K562 (cell line): ENCODE data around the gene MYBPHL. TPM values are rescaled to one million over a fixed set of nuclear protein-coding genes. Genes with fewer than 3 reads are reported as not detected.

Experiments
- DMBX1 ChIP-seq: fragments of 250-450 bp; sonication (Bioruptor Pico); IDR thresholded peaks from 2 replicates; pipeline ENCODE4 v1.8.0; 2022; ENCODE audit warnings: inconsistent platforms, mild to moderate bottlenecking, moderate library complexity, borderline replicate concordance
- ESRRB ChIP-seq: fragments of 250-450 bp; sonication (Bioruptor Pico); IDR thresholded peaks from 2 replicates; pipeline ENCODE4 v1.5.0; 2020; ENCODE audit warnings: mild to moderate bottlenecking, moderate library complexity, borderline replicate concordance
- EWSR1 ChIP-seq: fragments of 450-650 bp; IDR thresholded peaks from 2 replicates; pipeline ENCODE4 v1.6.1; 2018; ENCODE audit warnings: borderline replicate concordance, mild to moderate bottlenecking, low read depth, moderate library complexity; ENCODE audit not compliant: partially characterized antibody
- HDAC8 ChIP-seq: fragments of 450-650 bp; IDR thresholded peaks from 2 replicates; pipeline ENCODE4 v1.6.1; 2016; ENCODE audit warnings: mild to moderate bottlenecking, missing genetic modification characterization, moderate library complexity, missing compliant biosample characterization
- KLF10 ChIP-seq: fragments of 250-450 bp; sonication (Bioruptor Pico); IDR thresholded peaks from 2 replicates; pipeline ENCODE4 v1.6.1; 2021; ENCODE audit warnings: matching md5 sums
- NCOA2 ChIP-seq, 2 experiments: fragments of 450-650 bp; IDR thresholded peaks; 2 replicates each; pipeline ENCODE4 v1.6.1; 2018; ENCODE audit warnings: mild to moderate bottlenecking in 2 of 2, moderate library complexity in 1 of 2; ENCODE audit not compliant: partially characterized antibody in 2 of 2
- PCBP1 ChIP-seq: fragments of 200-400 bp; formaldehyde crosslinking; IDR thresholded peaks from 2 replicates; pipeline ENCODE4 v1.6.1; 2018; ENCODE audit warnings: mild to moderate bottlenecking, low read depth, low read length; ENCODE audit not compliant: poor library complexity, severe bottlenecking
- POLR2A ChIP-seq: fragments of 450-650 bp; conservative IDR thresholded peaks from 2 replicates; pipeline ENCODE4 v1.6.1; 2016
- TCF3 ChIP-seq: sonication (generic); formaldehyde crosslinking; IDR thresholded peaks from 2 replicates; pipeline ENCODE4 v1.4.0; 2020; ENCODE audit warnings: mild to moderate bottlenecking, missing genetic modification reagents
- ZNF253 ChIP-seq: fragments of 250-450 bp; sonication (Bioruptor Pico); conservative IDR thresholded peaks from 2 replicates; pipeline ENCODE4 v1.6.1; 2021; ENCODE audit warnings: mild to moderate bottlenecking
- ZNF282 ChIP-seq: sonication (generic); formaldehyde crosslinking; IDR thresholded peaks from 2 replicates; pipeline ENCODE4 v1.8.1; 2023; ENCODE audit warnings: missing genetic modification reagents
- ZNF316 ChIP-seq: fragments of 450-650 bp; IDR thresholded peaks from 2 replicates; pipeline ENCODE4 v1.6.1; 2016
- ZNF699 ChIP-seq: fragments of 250-450 bp; sonication (Bioruptor Pico); IDR thresholded peaks from 2 replicates; pipeline ENCODE4 v1.8.0; 2021; ENCODE audit warnings: mild to moderate bottlenecking, moderate library complexity; ENCODE audit not compliant: insufficient replicate concordance
- ZNF766 ChIP-seq: fragments of 200-800 bp; sonication (Bioruptor generic); conservative IDR thresholded peaks from 2 replicates; pipeline ENCODE4 v1.6.1; 2016; ENCODE audit warnings: missing genetic modification characterization, missing compliant biosample characterization
- ZNF785 ChIP-seq: fragments of 250-450 bp; sonication (Bioruptor Pico); IDR thresholded peaks from 2 replicates; pipeline ENCODE4 v1.4.0; 2020; ENCODE audit warnings: mild to moderate bottlenecking
- polyA plus RNA-seq, 8 experiments: library from polyadenylated mRNA; depleted of rRNA in 4 of 8; stranded (reverse) in 5 of 8; unstranded in 3 of 8; fragments of >200 nt; fragmentation: Nextera tagmentation in 2 of 8; fragmentation: Illumina TruSeq in 1 of 8; extraction: Ambion mirVana in 2 of 8; extraction: Trizol in 1 of 8; gene quantifications; 2 replicates each; pipeline versions ENCODE4 v1.2.1 to v1.2.3, GENCODE V29; 2011 to 2014; ENCODE audit warnings: inconsistent platforms in 1 of 8, missing spikeins in 1 of 8
- total RNA-seq, 7 experiments: library from RNA; depleted of rRNA in 6 of 7; stranded (reverse); fragments of >200 nt in 6 of 7; fragmentation: Illumina TruSeq in 2 of 7; extraction: Trizol in 2 of 7; gene quantifications; 2 replicates each; pipeline versions ENCODE4 v1.2.1 to v1.2.3, GENCODE V29; 2011 to 2021; ENCODE audit warnings: low replicate concordance in 1 of 7
- TF ChIP-seq, protein P1 (sequence below): fragments of 200-800 bp; sonication (Bioruptor generic); IDR thresholded peaks from 2 replicates; pipeline ENCODE4 v1.6.1; 2017; ENCODE audit warnings: missing genetic modification characterization, missing compliant biosample characterization
- TF ChIP-seq, protein P2 (sequence below): fragments of 250-450 bp; sonication (Bioruptor Pico); IDR thresholded peaks from 2 replicates; pipeline ENCODE4 v1.5.0; 2021
- TF ChIP-seq, protein P3 (sequence below): sonication (generic); IDR thresholded peaks from 2 replicates; pipeline ENCODE4 v1.6.1; 2016
- TF ChIP-seq, protein P4 (sequence below): fragments of 450-650 bp; IDR thresholded peaks from 2 replicates; pipeline ENCODE4 v1.6.1; 2016; ENCODE audit warnings: mild to moderate bottlenecking
- TF ChIP-seq, protein P5 (sequence below), 2 experiments: fragments of 250-450 bp in 1 of 2; fragments of 450-650 bp in 1 of 2; sonication (Bioruptor Pico) in 1 of 2; IDR thresholded peaks; 2 replicates each; pipeline versions ENCODE4 v1.6.1 to v1.8.0; 2016 to 2021; ENCODE audit warnings: mild to moderate bottlenecking in 2 of 2, moderate library complexity in 2 of 2, missing compliant biosample characterization in 1 of 2, missing genetic modification characterization in 1 of 2
- TF ChIP-seq, protein P6 (sequence below), 2 experiments: IDR thresholded peaks; 2 replicates each; pipeline ENCODE4 v1.6.1; 2011; ENCODE audit warnings: borderline replicate concordance in 1 of 2, control low read depth in 1 of 2, low read depth in 1 of 2, low read length in 1 of 2, mild to moderate bottlenecking in 1 of 2, mixed read lengths in 1 of 2, moderate library complexity in 1 of 2; ENCODE audit not compliant: insufficient read depth in 1 of 2, insufficient read length in 1 of 2, poor library complexity in 1 of 2, severe bottlenecking in 1 of 2; ENCODE audit errors: extremely low read depth in 1 of 2

The MYBPHL gene
- total and polyA plus RNA-seq, 9 of the 15 experiments (the other 6 are each of a cell fraction or from before 2014, with no cell fraction given), result 0.20 to 1.9 (median 0.33) TPM

DNA sequence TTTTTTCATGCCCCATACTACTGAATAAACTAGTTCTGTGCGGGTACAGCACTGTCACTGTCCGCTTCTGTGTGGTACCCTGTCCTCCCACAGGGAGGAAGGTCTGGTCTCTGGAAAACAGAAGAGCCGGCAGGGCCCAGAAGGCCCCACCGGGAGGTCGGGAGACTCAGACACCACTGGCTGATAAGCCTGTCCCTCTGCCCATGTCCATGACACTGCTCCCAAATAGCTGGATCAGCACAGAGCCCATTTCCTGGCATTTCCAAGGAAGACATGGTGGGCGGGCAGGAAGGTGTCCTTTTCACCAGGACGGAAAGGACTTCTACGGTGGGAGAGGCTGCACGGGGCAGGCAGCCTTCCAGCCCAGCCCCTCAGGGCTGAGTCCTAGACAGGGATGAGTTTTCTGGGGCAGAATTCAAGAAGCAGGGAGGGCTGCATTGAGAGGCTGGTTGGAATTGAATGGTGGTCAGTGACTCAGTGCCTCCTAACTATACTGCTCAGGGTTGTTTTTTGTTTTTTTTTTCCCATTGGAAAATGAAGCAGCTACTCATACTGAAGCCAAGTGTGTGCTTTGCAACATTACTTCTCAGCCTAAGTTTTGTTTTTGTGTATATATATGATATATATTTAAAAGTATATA, 31.0 kb downstream of the MYBPHL start (continued):
- TF ChIP-seq, protein P1, sequence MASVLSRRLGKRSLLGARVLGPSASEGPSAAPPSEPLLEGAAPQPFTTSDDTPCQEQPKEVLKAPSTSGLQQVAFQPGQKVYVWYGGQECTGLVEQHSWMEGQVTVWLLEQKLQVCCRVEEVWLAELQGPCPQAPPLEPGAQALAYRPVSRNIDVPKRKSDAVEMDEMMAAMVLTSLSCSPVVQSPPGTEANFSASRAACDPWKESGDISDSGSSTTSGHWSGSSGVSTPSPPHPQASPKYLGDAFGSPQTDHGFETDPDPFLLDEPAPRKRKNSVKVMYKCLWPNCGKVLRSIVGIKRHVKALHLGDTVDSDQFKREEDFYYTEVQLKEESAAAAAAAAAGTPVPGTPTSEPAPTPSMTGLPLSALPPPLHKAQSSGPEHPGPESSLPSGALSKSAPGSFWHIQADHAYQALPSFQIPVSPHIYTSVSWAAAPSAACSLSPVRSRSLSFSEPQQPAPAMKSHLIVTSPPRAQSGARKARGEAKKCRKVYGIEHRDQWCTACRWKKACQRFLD (CRISPR knock-in tag), result no peak
- TF ChIP-seq KLF10 (CRISPR knock-in tag), result no peak
- TF ChIP-seq, protein P2, sequence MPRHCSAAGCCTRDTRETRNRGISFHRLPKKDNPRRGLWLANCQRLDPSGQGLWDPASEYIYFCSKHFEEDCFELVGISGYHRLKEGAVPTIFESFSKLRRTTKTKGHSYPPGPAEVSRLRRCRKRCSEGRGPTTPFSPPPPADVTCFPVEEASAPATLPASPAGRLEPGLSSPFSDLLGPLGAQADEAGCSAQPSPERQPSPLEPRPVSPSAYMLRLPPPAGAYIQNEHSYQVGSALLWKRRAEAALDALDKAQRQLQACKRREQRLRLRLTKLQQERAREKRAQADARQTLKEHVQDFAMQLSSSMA, result no peak
- TF ChIP-seq, protein P3, sequence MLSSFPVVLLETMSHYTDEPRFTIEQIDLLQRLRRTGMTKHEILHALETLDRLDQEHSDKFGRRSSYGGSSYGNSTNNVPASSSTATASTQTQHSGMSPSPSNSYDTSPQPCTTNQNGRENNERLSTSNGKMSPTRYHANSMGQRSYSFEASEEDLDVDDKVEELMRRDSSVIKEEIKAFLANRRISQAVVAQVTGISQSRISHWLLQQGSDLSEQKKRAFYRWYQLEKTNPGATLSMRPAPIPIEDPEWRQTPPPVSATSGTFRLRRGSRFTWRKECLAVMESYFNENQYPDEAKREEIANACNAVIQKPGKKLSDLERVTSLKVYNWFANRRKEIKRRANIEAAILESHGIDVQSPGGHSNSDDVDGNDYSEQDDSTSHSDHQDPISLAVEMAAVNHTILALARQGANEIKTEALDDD, result no peak
- TF ChIP-seq, protein P4, sequence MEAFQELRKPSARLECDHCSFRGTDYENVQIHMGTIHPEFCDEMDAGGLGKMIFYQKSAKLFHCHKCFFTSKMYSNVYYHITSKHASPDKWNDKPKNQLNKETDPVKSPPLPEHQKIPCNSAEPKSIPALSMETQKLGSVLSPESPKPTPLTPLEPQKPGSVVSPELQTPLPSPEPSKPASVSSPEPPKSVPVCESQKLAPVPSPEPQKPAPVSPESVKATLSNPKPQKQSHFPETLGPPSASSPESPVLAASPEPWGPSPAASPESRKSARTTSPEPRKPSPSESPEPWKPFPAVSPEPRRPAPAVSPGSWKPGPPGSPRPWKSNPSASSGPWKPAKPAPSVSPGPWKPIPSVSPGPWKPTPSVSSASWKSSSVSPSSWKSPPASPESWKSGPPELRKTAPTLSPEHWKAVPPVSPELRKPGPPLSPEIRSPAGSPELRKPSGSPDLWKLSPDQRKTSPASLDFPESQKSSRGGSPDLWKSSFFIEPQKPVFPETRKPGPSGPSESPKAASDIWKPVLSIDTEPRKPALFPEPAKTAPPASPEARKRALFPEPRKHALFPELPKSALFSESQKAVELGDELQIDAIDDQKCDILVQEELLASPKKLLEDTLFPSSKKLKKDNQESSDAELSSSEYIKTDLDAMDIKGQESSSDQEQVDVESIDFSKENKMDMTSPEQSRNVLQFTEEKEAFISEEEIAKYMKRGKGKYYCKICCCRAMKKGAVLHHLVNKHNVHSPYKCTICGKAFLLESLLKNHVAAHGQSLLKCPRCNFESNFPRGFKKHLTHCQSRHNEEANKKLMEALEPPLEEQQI, result no peak
- no peak for TF ChIP-seq HDAC8 (tag)
- peak; percentile 44; the same call in 1 of the 2 replicates for TF ChIP-seq POLR2A
- TF ChIP-seq ZNF282, result no peak
- TF ChIP-seq, protein P5, sequence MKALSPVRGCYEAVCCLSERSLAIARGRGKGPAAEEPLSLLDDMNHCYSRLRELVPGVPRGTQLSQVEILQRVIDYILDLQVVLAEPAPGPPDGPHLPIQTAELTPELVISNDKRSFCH (CRISPR knock-in tag; IDR thresholded peaks at IDR 0.05), result no peak
- TF ChIP-seq, protein P5 (tag; IDR thresholded peaks at IDR 0.05), result no peak
- TF ChIP-seq DMBX1 (CRISPR knock-in tag), result no peak
- peak; percentile 33 for TF ChIP-seq ZNF316
- TF ChIP-seq PCBP1, result no peak
- no peak for TF ChIP-seq ZNF253 (CRISPR knock-in tag)
- no peak for TF ChIP-seq NCOA2 (IDR thresholded peaks at IDR 0.05; ENCODE audit: partially characterized antibody in 2 of 2)
- TF ChIP-seq ZNF785, result no peak
- TF ChIP-seq ZNF699 (CRISPR knock-in tag), result no peak
- TF ChIP-seq, protein P6, sequence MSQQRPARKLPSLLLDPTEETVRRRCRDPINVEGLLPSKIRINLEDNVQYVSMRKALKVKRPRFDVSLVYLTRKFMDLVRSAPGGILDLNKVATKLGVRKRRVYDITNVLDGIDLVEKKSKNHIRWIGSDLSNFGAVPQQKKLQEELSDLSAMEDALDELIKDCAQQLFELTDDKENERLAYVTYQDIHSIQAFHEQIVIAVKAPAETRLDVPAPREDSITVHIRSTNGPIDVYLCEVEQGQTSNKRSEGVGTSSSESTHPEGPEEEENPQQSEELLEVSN (IDR thresholded peaks at IDR 0.05; ENCODE audit: borderline replicate concordance in 1 of 2, extremely low read depth in 1 of 2, insufficient read depth in 1 of 2, insufficient read length in 1 of 2, low read depth in 1 of 2, low read length in 1 of 2, poor library complexity in 1 of 2, severe bottlenecking in 1 of 2), result no peak
- 0 out of 2 replicates have a peak, but pooled peaks have one; percentile 20 for TF ChIP-seq TCF3 (CRISPR knock-in tag)
- no peak for TF ChIP-seq ZNF766 (CRISPR knock-in tag)
- no peak for TF ChIP-seq ESRRB (CRISPR knock-in tag)
- no peak for TF ChIP-seq EWSR1
